Nephron (organoid): Measurements from ENCODE around the gene LRCOL1.
A peak's percentile ranks its signal among the peaks of the same experiment; 100 is the strongest.

Experiments used
- H3K27ac Mint-ChIP-seq, 3 experiments: 2 replicates each; pipeline ENCODE4 v1.8.0; 2020; ENCODE audit warnings: mixed read lengths in 3 of 3, mild to moderate bottlenecking in 2 of 3, moderate library complexity in 1 of 3
- H3K27me3 Mint-ChIP-seq: 2 replicates; pipeline ENCODE4 v1.8.0; 2021; ENCODE audit warnings: low read depth, mild to moderate bottlenecking, moderate library complexity, mixed read lengths
- H3K36me3 Mint-ChIP-seq: 2 replicates; pipeline ENCODE4 v1.8.0; 2020; ENCODE audit warnings: low read depth, mixed read lengths
- H3K4me1 Mint-ChIP-seq: 2 replicates; pipeline ENCODE4 v1.8.0; 2020; ENCODE audit warnings: mixed read lengths
- H3K4me3 Mint-ChIP-seq, 3 experiments: 2 replicates each; pipeline ENCODE4 v1.8.0; 2020; ENCODE audit warnings: mild to moderate bottlenecking in 3 of 3, mixed read lengths in 3 of 3, moderate library complexity in 2 of 3
- H3K9me3 Mint-ChIP-seq: 2 replicates; pipeline ENCODE4 v1.8.0; 2020; ENCODE audit warnings: mixed read lengths
- TF ChIP-seq, protein P1 (sequence below), 3 experiments: fragments of 200-600 bp; sonication (generic); IDR thresholded peaks; one replicate each; pipeline ENCODE4 v1.5.0; 2021; ENCODE audit warnings: antibody characterized with exemption in 3 of 3; ENCODE audit not compliant: unreplicated experiment in 3 of 3

Gene LRCOL1

DNA sequence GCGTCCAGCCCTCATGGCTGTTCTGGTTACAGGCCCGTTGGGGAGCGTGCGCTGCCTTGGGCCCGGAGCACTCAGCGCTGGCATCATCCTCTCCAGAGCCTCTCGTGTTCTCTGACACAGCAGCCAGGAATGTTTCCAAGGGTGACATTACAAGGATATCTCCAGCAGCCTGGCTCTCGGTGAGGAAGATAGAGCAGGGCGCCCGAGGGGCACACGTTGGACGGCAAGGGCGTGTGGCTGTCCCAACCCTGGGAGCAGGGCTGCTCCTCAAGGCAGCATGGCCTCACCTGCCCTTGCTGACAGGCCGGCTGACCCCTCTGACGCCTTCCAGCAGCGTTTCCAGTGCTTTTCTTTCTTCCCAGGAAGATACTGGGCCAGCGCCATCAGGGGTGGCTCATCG, 14.4 kb downstream of the LRCOL1 start:
- peaks cover 4% of the 10 kb centered on the region for H3K9me3 Mint-ChIP-seq
- TF ChIP-seq, protein P1, sequence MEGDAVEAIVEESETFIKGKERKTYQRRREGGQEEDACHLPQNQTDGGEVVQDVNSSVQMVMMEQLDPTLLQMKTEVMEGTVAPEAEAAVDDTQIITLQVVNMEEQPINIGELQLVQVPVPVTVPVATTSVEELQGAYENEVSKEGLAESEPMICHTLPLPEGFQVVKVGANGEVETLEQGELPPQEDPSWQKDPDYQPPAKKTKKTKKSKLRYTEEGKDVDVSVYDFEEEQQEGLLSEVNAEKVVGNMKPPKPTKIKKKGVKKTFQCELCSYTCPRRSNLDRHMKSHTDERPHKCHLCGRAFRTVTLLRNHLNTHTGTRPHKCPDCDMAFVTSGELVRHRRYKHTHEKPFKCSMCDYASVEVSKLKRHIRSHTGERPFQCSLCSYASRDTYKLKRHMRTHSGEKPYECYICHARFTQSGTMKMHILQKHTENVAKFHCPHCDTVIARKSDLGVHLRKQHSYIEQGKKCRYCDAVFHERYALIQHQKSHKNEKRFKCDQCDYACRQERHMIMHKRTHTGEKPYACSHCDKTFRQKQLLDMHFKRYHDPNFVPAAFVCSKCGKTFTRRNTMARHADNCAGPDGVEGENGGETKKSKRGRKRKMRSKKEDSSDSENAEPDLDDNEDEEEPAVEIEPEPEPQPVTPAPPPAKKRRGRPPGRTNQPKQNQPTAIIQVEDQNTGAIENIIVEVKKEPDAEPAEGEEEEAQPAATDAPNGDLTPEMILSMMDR (IDR thresholded peaks at IDR 0.05; ENCODE audit: unreplicated experiment in 3 of 3), result no peak
- H3K27ac Mint-ChIP-seq, result peak overlapping the region in 1 of 3 experiments; percentile 63
- peaks cover 28% of the 10 kb centered on the region for H3K4me1 Mint-ChIP-seq
- no peaks in the 10 kb centered on the region for H3K36me3 Mint-ChIP-seq
- H3K4me3 Mint-ChIP-seq, result peak overlapping the region; percentile 19 to 77 (median 63)
- peaks cover 34% of the 10 kb centered on the region for H3K27me3 Mint-ChIP-seq

DNA sequence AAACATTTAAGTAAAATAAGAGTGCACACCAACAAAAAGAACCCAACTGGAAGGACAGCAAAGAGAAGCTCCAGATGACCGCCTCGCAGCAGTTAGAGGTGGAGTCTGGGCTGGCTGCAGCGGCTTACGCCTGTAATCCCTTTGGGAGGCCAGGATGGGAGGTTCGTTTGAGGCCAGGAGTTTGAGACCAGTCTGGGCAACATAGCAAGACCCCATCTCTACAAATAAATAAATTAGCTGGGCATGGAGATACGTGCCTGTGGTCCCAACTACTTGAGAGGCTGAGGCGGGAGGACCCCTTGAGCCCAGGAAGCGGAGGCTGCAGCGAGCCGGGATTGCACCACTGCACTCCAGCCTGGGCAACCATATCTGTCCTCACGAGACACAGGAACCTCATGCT, 15.2 kb downstream of the LRCOL1 start:
- Mint-ChIP-seq H3K27ac (no peak overlapping the region), H3K36me3 (no peaks in the 10 kb centered on the region), H3K4me3 (no peak overlapping the region), H3K9me3 (peaks cover 4% of the 10 kb centered on the region), H3K27me3 (peaks cover 35% of the 10 kb centered on the region), H3K4me1 (peaks cover 21% of the 10 kb centered on the region)
- TF ChIP-seq, protein P1 (IDR thresholded peaks at IDR 0.05; ENCODE audit: unreplicated experiment in 3 of 3), result no peak

DNA sequence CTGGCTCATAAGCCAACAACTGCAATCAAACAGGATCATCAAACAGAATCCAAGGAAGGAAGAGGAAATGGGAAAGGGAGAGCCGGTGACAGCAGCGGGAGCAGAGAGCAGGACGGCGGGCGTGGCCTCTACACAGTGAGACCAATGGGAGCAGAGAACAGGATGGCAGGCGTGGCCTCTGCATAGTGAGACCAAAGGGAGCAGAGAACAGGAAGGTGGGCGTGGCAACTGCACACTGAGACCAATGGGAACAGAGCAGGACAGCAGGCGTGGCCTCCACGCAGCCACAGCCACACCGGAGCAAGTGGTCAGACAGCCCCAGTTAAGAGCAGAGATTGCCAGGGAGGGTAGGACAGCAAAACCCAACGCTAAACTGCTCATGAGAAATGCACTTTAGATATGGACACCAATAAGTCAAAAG, 16.4 kb downstream of the LRCOL1 start:
- H3K4me3 Mint-ChIP-seq, result peak overlapping the region; percentile 55 to 73 (median 62)
- peak overlapping the region; percentile 15 to 67 (median 44) for H3K27ac Mint-ChIP-seq
- peaks cover 20% of the 10 kb centered on the region for H3K4me1 Mint-ChIP-seq
- no peaks in the 10 kb centered on the region for H3K36me3 Mint-ChIP-seq
- H3K9me3 Mint-ChIP-seq, result peaks cover 4% of the 10 kb centered on the region
- peaks cover 38% of the 10 kb centered on the region for H3K27me3 Mint-ChIP-seq
- TF ChIP-seq, protein P1 (IDR thresholded peaks at IDR 0.05; ENCODE audit: unreplicated experiment in 3 of 3), result no peak

DNA sequence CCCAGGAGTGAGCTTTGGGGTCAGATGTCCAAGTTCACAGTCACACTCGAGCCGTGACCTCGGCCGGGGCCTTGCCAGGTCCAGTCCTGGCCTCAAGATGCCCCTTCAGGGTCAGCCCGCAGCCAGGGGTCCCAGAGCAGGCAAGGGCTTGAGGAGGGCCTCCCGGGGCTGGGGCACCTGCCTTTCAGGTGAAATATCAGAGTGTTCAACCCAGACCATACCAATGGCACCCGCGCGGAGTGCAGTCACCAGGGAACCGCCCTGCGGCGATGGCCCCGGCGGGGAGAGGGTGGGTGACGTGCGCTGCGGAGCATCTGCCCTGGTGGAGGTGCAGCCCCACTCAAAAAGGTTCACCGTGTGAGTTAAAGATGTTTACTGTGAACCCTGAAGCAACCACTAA, 16.9 kb downstream of the LRCOL1 start:
- H3K4me1 Mint-ChIP-seq, result peaks cover 16% of the 10 kb centered on the region
- H3K9me3 Mint-ChIP-seq, result peaks cover 4% of the 10 kb centered on the region
- H3K27ac Mint-ChIP-seq, result peak overlapping the region; percentile 15 to 67 (median 44)
- H3K27me3 Mint-ChIP-seq, result peaks cover 37% of the 10 kb centered on the region
- TF ChIP-seq, protein P1 (IDR thresholded peaks at IDR 0.05; ENCODE audit: unreplicated experiment in 3 of 3), result no peak
- H3K4me3 Mint-ChIP-seq, result peak overlapping the region in 2 of 3 experiments; percentile 62 to 73
- H3K36me3 Mint-ChIP-seq, result no peaks in the 10 kb centered on the region

DNA sequence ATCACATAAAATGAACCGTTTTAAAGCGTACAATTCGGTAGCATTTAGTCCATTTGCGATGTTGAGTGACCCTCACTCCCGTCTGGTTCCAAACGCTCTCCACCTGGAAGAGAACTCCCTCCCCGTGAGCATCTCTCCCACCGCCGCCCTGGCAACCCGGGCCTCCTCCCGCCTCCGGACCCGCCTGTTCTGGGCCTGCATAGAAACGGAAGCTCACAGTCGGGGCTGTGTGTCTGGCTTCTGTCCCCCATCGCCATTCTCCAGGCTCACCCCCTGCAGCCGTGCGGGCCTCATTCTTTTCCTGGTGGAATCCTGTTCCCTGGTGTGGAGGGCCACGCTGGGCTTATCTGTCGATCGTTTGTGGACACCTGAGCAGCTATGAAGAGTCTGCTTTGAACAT, 17.3 kb downstream of the LRCOL1 start:
- Mint-ChIP-seq H3K4me1 (peaks cover 16% of the 10 kb centered on the region), H3K9me3 (peaks cover 4% of the 10 kb centered on the region), H3K36me3 (no peaks in the 10 kb centered on the region), H3K4me3 (no peak overlapping the region), H3K27ac (no peak overlapping the region), H3K27me3 (peaks cover 37% of the 10 kb centered on the region)
- TF ChIP-seq, protein P1 (IDR thresholded peaks at IDR 0.05; ENCODE audit: unreplicated experiment in 3 of 3), result no peak

DNA sequence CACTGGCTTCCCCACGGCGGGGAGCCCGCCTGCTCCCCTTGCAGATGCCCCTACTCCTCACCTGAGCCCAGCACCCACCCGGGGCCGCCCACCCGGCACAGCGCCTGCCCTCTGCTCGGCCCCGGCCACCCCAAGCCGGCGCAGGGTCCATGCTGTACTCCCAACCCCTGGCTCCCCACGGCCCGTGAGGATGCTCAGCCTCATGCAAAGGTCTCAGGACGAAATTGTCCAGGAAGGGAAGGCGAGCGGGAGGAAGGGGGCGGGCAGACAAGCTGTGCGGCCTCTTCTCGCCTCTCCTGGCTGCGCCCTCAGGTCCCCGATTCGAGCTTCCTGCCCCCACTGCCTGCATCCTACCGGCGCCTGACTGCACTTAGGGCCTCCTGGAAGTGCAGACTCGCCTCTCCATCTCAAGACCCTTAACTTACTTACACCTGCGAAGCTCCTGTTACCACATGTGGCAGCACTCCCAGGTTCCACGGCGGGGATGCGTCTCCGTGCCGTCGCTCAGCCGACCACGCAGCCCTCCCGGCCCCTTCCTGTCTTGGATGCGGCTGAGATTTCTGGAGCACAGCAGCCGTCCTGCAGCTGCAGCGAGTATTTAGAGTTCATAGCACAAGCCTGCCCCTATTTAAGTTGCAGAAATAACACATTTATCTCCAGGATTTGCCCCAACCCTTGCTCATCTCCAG, 18.0 kb downstream of the LRCOL1 start:
- Mint-ChIP-seq H3K27me3 (peaks cover 33% of the 10 kb centered on the region), H3K36me3 (no peaks in the 10 kb centered on the region), H3K27ac (no peak overlapping the region), H3K4me3 (no peak overlapping the region), H3K4me1 (peaks cover 11% of the 10 kb centered on the region), H3K9me3 (peaks cover 4% of the 10 kb centered on the region)
- TF ChIP-seq, protein P1 (IDR thresholded peaks at IDR 0.05; ENCODE audit: unreplicated experiment in 3 of 3), result no peak
